NCI-H2029 (cell line): Measurements from ENCODE around the gene BRINP2.

Experiments used
- DNase-seq: peaks from one replicate; lab custom pipeline; 2025; lab: John Stamatoyannopoulos, UW

Gene BRINP2

GRCh38 chr1:177170756-177171535 lies at the start of gene BRINP2:
BRINP2 (plus strand) TSS chr1:177170958; CDS start chr1:177229877, 58,919 bp downstream.
- peak; percentile 7 for DNase-seq

DNA sequence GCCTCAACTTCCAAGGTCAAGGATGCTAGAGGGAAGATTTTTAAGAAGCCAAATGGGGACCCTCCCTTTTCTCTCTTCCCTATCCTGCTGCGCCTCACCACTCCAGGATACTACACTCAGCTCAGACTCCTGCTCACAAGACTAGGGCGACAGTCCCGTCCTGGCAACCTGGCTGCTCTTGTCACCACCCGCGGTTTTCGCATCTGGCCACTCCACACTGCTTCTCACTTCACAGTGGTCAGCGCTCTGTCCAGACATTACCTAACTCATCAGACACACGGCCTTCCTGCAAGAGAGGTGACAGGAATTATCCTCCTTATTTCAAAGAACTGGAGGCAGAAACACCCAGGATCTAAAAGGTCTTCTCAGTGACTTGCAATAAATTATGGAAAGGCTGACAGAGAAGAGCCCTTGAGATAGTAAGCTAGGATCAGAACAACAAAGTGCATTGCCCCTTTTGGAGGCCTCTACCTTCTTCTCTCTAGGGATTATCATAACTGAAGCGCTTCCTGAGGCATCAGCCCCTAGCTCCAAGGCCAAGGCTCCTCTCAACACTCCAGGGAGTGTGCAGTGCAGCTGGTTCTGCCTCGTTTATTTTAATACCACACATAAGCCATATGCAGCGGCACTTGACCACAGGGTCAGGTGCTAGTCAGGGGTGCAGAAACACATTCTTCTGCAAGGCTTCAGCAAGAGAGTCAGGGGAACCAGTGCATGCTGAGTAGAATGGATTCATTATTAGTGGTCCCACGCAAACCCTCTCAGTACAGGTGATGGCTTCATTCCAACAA lies 48.1 kb upstream of the BRINP2 start:
- DNase-seq: no peak

GRCh38 chr1:177124577-177125278 lies 46.0 kb upstream of the BRINP2 start:
- DNase-seq: no peak

- no peak for DNase-seq
Measured at GRCh38 chr1:177126267-177126666, 44.5 kb upstream of the BRINP2 start.

GRCh38 chr1:177128665-177129281 lies 42.0 kb upstream of the BRINP2 start:
- no peak for DNase-seq

GRCh38 chr1:177130451-177130945 lies 40.3 kb upstream of the BRINP2 start:
- no peak for DNase-seq

DNA sequence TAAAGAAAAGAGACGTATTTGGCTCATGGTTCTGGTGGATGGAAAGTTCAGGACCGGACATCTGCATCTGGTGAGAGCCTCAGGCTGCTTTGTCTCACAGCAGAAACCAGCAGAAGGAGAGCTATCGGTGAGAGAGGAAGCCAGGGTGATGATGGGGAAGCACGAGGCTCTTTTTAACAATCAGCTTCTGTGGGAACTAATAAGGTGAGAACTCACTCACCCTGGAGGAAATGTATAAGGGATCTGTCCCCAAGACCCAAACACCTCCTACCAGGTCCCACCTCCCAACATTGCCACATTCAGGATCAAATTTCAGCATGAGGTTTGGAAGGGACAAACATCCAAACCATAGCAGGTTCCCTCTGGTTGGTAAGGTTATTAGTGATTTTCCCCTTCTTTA lies 39.0 kb upstream of the BRINP2 start:
- no peak for DNase-seq

GRCh38 chr1:177132141-177132540 lies 38.6 kb upstream of the BRINP2 start:
- DNase-seq: no peak

DNA sequence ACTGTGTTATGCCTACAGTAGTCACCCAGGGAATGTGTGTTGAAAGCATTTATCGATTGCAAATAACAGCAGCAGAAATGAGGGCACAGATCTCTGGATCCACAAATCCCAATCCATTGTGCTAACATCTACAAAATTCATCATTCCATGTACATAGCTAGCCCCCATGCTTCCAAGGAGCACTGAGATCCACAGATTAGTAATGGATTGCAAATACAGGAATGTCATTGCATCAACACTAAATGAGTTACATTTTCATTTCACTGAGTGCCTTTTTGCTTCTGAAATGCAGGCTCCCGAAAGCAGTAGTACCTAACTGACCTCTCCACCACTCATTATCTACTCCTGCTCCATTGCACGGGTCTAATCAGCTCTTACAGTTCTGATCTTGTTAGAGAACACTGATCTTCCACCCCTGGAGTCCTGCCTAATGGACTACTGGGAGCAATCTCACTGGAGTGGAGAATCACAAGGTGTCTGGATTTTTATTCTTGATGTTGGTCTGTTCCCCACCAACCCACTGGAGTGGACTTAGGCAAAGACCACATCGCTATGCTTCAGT lies 36.7 kb upstream of the BRINP2 start:
- DNase-seq: no peak

DNA sequence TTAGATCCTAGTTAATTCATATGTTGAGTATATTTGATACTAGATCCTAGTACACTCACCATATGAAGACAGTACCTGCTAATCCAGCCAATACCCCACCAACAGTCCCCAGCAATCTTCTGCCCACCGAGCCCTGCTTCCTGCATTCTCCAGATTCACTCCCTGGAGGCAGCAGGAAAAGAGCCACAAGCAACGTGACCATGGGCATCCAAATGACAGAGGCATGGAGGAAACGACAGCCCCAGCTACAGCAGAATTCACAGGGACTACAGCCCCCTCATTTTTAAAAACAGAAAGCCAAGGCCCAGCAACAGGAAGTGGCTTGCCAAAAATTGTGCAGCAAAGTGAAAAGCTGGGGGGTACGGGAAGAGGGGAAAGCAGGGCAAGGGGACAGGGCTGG lies 35.5 kb upstream of the BRINP2 start:
- no peak for DNase-seq

- no peak for DNase-seq
Measured at GRCh38 chr1:177137814-177138213, 32.9 kb upstream of the BRINP2 start.

- DNase-seq: no peak
Measured at GRCh38 chr1:177138347-177138746, 32.4 kb upstream of the BRINP2 start.

DNA sequence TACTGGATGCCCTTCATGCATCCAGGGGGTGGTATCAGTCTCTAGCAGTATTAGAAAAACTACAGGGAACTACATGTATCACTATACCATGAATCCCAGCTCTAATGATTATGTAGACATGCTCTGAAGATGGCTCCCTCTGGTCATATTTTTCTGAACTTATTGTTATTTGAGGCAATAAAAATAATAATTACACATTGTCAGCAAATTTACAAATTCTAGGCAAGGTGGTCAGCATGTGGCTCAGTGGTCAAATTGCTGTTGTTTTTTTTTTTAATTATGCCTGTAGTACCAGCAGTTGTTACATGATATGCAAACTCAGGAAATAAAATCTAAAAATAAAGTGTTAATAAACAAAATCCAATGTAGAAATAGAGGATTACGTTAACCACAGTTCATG lies 28.7 kb upstream of the BRINP2 start:
- no peak for DNase-seq

- no peak for DNase-seq
Measured at GRCh38 chr1:177142791-177143271, 27.9 kb upstream of the BRINP2 start.

DNA sequence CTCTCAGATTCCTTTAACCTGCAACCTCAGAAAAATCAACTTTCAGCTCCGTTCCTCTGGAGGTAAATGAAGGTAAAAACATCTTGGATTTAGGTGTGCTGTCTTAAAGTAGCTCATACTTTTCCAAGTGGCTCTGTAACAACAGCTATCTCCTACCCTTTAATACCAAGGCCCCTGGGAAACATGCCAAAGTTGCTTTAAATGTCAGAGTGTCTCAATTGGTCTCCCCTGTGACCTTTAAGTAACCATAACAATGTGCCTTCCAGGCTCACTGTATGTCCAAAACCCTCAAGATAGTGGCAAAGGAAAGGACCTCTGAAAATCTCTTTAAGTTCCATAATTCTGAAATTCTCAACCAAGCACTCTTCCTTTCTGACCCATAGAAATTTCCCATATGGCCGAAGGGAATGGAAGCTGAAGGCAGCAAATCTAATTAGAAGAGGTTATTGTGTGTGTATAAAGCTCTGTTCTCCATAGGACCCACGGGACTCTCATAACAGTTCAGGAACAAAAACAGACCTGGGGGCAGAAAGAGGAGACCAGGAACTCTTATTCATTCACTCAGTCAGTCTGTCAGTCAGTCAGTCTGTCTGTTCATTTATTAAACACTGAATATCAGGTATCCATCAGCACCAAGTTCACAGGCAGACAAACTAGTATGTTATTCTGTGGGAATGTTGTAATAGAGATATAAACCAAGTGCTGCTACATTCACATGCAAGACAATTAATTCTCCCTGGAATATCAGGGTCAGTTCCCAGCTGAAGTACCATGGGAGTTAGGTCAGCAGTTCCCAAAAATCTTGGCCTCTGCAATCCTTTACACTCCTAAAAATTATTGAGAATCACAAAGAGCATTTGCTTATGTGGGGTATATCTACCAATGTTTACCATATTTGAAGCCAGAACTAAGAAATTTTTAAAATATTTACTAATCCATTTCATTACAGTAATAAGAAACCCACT lies 25.4 kb upstream of the BRINP2 start:
- no peak for DNase-seq

- no peak for DNase-seq
Measured at GRCh38 chr1:177146499-177146898, 24.3 kb upstream of the BRINP2 start.

- no peak for DNase-seq
Measured at GRCh38 chr1:177162243-177162642, 8.5 kb upstream of the BRINP2 start.

DNA sequence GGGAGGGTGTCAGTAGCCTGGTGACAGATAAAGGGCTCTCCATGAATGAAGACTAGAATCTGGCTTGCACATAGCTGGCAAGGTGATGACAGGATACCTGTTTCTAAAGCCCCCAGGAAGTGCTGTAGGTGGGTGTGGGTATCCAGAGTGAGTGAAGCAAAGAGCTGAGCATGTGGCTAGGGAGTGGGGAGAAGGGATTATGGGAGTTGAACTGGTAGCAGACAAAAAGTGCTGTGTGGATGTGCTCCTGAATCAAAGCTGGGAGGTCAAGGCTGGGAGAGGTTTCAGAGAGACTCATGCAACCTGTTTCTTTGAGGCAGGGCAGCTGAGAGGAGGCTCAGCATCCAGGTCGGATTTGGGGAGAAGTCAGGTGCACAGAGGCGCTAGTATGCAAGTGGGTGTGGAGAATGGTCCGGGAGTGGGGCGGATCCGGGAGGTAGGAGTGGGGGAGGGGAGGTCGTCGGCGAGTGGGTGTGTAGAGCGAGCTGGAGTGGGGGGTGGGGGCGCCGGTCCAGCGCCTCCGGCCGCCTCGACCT lies 6.8 kb upstream of the BRINP2 start:
- DNase-seq: no peak

- no peak for DNase-seq
Measured at GRCh38 chr1:177164380-177165068, 6.2 kb upstream of the BRINP2 start, which contains the start of gene ASTN1. ASTN1 (minus strand) TSS chr1:177164712; CDS start chr1:177164676, 36 bp downstream.
